Brain microvascular endothelial cell (primary cell): ENCODE measurements around the gene DIPK1B.
"Not testable (repeated sequence)": the region's sequence is repeated elsewhere in the genome, so short reads cannot be mapped to it uniquely, and the experiment has no call there.

ENCODE experiments used
- DNase-seq: peaks from one replicate; pipeline ENCODE4 v3.0.0-alpha.2; 2020
- H3K27ac ChIP-seq: fragments of 250-450 bp; sonication (Bioruptor Pico); 2 replicates; pipeline ENCODE4 v1.5.1; 2020; ENCODE audit warnings: mild to moderate bottlenecking, moderate library complexity
- H3K27me3 ChIP-seq: fragments of 250-450 bp; sonication (Bioruptor Pico); replicated peaks from 2 replicates; pipeline ENCODE4 v1.5.1; 2020; ENCODE audit warnings: mild to moderate bottlenecking
- H3K36me3 ChIP-seq: fragments of 250-450 bp; sonication (Bioruptor Pico); replicated peaks from 2 replicates; pipeline ENCODE4 v1.5.1; 2020; ENCODE audit warnings: mild to moderate bottlenecking
- H3K4me3 ChIP-seq: 2 replicates; pipeline ENCODE4 v1.5.1; 2011; ENCODE audit warnings: low read depth, mild to moderate bottlenecking, control low read depth, low read length, moderate library complexity
- CTCF ChIP-seq: IDR thresholded peaks from 2 replicates; pipeline ENCODE4 v1.5.1; 2011; ENCODE audit warnings: low read depth, mild to moderate bottlenecking, moderate library complexity, low read length, control low read depth, inconsistent platforms; ENCODE audit errors: missing control alignments
- in situ Hi-C: cut with HindIII; loops from 2 replicates; pipeline ENCODE4 v1.10.0; 2017; ENCODE audit warnings: low sequenced_read_pairs, low pct_ligation_motif_present

The DIPK1B gene

DNA sequence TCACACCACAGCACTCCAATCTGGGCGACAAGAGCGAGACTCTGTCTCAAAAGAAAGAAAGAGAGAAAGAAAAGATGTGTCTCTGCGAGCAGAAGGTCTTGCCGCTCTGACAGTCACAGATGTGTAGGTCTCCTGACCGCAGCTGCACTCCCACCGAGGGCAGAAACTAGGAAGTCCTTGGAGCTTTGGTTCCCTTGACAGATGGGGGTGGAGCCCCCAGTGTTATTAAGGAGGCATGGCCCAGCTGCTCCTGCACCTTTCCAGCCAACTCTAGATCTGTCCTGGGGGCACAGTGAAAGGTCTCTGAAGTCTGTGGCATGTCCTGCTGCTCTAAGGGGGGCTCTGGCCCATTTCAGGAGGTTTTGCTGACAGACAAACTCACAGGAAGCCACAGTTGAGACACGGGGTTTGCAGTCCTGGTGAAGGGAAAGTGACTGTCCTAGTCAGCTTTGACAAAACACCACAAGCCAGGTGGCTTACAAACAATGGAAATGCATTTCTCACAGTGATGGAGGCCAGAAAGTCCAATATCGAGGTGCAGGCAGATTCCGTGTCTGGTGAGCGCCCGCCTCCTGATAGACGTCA lies 9.0 kb upstream of the DIPK1B start:
- DNase-seq = no peak
- H3K27me3 ChIP-seq = peaks cover 9% of the 10 kb centered on the region
- TF ChIP-seq CTCF = no peak
- H3K27ac ChIP-seq = no peak overlapping the region
- no peak overlapping the region for H3K4me3 ChIP-seq
- no peaks in the 10 kb centered on the region for H3K36me3 ChIP-seq
- in situ Hi-C loops = no loop called here

DNA sequence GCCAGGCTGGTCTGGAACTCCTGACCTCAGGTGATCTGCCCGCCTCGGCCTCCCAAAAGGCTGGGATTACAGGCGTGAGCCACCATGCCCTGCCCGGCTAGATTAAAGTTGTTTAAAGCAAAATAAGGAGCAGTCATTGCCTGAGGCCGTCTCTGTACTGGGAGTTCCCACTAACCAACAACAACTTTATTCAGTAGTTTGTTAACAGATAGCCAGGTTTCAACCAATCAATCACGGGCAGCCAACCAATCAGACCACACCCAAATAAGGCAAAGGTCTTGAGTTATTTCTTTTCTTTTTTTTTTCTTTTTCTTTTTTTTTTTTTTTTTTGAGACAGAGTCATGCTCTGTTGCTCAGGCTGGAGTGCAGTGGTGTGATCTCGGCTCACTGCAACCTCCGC lies 7.6 kb upstream of the DIPK1B start:
- H3K4me3 ChIP-seq, in situ Hi-C loops, DNase-seq, H3K27me3 ChIP-seq, H3K36me3 ChIP-seq, H3K27ac ChIP-seq: not testable (repeated sequence)

DNA sequence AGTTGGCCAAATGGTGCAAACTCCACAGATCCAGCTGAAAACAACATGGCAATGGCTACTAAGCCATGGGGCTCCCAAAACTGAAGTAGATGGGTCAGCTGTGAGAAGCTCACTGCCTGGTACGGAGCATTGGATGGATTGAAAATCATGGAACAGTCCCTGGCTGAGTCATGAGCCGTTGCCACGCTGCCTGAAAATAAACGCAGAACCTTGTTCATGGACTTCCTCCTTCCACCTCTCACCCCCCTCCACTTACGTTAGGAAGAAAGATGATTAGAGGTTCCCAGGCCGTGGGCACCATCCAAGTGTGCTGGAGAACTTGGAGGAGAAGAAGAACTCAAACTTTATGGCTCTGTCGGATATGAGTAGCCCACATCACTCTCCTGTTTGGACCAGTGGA lies 6.8 kb upstream of the DIPK1B start:
- no peak overlapping the region for H3K27ac ChIP-seq
- H3K27me3 ChIP-seq = peaks cover 9% of the 10 kb centered on the region
- H3K4me3 ChIP-seq = no peak overlapping the region
- DNase-seq = no peak
- no peaks in the 10 kb centered on the region for H3K36me3 ChIP-seq
- TF ChIP-seq CTCF = no peak
- in situ Hi-C loops = no loop called here

- H3K27ac ChIP-seq = no peak overlapping the region
- no peak for TF ChIP-seq CTCF
- no peak overlapping the region for H3K4me3 ChIP-seq
- in situ Hi-C loops = no loop called here
- H3K36me3 ChIP-seq = no peaks in the 10 kb centered on the region
- DNase-seq = no peak
- no peaks in the 10 kb centered on the region for H3K27me3 ChIP-seq
These were observed 5.4 kb upstream of the DIPK1B start for GRCh38 chr9:136707011-136707410.

DNA sequence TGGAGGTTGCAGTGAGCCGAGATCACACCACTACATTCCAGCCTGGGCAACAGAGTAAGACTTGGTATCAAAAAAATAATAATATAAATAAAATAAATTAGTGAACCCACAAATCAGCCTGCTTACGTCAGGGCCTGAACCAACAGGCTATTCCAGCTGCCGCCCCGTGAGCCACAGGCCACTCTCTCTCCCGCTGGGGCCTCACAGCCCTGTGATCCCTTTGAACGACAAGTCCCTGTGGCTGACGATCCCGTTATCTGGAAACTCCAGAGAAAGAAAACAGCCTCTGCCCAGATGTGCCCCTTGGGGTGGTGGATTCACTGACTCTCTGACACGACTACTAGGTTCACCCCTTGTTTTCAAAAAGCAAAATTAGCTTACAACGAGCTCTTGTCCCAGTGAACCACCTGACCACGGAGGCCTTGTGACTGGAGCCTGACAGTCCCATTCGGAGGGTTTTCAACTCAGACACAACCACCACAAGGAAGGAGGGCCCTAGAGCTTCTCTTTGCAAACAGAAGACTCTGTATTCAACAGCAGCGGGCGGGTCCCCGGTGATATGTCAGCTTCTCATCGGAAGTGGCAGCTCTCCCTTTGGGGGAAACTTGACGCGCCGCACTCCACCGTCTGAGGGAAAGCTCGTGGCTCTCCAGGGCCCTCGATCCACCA lies 4.4 kb upstream of the DIPK1B start:
- TF ChIP-seq CTCF = no peak
- no peak for DNase-seq
- in situ Hi-C loops = no loop called here
- Histone ChIP-seq H3K4me3 (no peak overlapping the region), H3K27ac (no peak overlapping the region), H3K27me3 (no peaks in the 10 kb centered on the region), H3K36me3 (no peaks in the 10 kb centered on the region)

DNA sequence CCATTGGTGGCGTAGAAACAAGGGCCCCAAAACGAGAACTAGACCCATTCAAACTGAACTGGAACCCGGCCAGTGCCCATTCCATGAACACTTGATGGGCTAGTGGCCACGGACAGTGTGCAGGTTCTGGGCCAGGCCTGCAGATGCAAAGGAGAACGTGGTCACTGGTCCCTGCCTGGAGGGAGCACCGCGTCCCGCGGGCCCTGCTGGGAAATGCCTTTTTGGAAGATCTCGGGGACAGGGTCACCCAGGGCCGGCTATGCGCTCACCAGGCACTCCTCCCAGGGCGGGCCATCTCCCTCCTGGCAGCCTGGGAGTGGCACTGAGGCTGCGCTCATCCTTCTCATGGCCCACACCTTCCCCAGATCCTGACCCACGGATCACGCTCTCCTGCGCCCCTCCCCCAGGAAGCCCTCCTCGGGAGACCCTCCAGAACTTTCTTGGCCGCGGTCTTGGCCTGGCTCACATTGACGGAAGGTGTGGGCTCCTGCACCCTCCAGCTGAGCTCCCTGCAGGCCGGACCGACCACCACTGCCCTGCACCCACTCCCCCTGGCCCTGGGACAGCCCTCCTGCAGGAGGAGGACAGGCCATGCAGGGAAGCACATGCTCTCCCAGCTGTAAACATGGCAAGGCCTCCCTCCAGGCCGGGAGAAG lies 2.8 kb upstream of the DIPK1B start:
- DNase-seq = no peak
- in situ Hi-C loops = no loop called here
- Histone ChIP-seq H3K27me3 (no peaks in the 10 kb centered on the region), H3K36me3 (no peaks in the 10 kb centered on the region), H3K27ac (no peak overlapping the region), H3K4me3 (no peak overlapping the region)
- TF ChIP-seq CTCF = no peak
